Frontal cortex (tissue), 4 donors: ENCODE results near the gene SYCN. TPM values are rescaled to one million over a fixed set of nuclear protein-coding genes. Genes with fewer than 3 reads are reported as not detected.

ENCODE experiments used
- DNase-seq, 2 donors: peaks; one replicate each; pipeline ENCODE4 v3.0.0; 2012; ENCODE audit warnings: low spot score in 2 of 2
- FAIRE-seq: peaks from 2 replicates; lab custom pipeline; 2012; peaks lifted over from hg19 to GRCh38; lab: Jason Lieb, UNC
- total RNA-seq: library from RNA; depleted of rRNA; stranded (reverse); fragments of >200 nt; gene quantifications from one replicate; pipeline ENCODE4 v1.2.3, GENCODE V29; 2014
- donor health status: control.
- donor health status: control.
- donor health status: control.

SYCN gene
- total RNA-seq, 1 donor from 2014 or later, result not detected

DNA sequence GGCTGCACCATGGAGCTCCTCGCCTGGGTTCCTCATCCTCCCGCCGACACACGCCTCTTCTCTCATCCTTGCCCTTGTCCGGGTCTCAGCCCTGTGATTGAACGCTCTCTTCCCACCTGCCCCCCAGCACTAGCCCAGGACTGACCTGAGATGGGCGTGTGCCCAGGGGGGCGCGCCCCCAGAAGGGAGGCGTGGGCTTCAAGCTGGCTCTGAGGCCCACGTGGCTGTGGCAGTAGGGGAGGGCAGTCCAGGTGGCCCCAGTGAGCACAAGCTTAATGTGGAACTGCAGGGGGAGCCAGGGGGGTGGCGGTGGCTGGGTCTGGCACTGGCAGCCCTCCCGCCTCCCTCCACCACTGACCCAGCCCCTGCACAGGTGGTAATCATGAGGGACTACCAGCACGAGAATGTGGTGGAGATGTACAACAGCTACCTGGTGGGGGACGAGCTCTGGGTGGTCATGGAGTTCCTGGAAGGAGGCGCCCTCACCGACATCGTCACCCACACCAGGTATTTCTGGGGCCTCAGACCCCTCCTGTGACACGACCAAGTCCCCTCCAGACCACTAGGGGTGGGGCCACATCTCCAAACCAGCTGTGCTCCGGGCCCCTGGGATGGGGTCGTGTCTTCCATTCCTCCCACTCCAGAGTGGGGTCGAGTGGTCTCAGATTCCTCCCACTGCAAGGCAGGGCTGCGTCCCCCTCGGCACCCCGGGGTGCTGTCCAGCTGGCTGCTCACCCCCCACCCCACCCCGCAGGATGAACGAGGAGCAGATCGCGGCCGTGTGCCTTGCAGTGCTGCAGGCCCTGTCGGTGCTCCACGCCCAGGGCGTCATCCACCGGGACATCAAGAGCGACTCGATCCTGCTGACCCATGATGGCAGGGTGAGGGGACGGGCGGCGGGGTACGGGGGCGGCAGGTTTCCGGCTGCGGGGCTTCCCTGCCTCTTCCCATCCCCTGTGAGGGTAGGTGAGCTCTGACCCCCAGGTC is 29.2 kb downstream of the SYCN start:
- DNase-seq, result no peak
- no peak for FAIRE-seq

DNA sequence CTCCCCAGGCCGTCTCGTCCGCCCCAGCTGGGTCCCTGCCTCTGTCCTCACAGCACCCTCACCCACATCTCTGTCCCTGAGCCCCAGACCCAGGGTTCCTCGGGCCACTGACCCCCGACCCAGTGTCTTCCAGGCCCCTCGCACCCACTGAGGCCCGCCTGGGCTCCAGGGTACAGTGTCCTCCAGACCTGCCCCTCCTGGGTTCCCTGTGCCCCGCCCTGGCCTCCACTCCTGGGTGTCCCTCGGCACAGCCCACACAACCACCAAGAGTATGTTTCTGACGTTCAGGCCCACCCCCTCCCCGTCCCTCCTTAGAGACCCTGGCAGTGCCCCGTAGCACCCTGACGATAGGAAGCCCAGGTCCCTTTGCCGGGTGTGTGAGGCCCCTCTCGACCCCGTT is 29.9 kb downstream of the SYCN start:
- no peak for DNase-seq
- no peak for FAIRE-seq

DNA sequence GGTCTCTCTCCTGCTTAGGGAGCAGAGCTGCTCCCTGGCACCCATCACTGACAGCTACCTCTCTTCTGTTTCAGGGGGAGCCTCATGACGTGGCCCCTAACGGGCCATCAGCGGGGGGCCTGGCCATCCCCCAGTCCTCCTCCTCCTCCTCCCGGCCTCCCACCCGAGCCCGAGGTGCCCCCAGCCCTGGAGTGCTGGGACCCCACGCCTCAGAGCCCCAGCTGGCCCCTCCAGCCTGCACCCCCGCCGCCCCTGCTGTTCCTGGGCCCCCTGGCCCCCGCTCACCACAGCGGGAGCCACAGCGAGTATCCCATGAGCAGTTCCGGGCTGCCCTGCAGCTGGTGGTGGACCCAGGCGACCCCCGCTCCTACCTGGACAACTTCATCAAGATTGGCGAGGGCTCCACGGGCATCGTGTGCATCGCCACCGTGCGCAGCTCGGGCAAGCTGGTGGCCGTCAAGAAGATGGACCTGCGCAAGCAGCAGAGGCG is 30.5 kb downstream of the SYCN start:
- FAIRE-seq (no peak), DNase-seq (no peak)

DNA sequence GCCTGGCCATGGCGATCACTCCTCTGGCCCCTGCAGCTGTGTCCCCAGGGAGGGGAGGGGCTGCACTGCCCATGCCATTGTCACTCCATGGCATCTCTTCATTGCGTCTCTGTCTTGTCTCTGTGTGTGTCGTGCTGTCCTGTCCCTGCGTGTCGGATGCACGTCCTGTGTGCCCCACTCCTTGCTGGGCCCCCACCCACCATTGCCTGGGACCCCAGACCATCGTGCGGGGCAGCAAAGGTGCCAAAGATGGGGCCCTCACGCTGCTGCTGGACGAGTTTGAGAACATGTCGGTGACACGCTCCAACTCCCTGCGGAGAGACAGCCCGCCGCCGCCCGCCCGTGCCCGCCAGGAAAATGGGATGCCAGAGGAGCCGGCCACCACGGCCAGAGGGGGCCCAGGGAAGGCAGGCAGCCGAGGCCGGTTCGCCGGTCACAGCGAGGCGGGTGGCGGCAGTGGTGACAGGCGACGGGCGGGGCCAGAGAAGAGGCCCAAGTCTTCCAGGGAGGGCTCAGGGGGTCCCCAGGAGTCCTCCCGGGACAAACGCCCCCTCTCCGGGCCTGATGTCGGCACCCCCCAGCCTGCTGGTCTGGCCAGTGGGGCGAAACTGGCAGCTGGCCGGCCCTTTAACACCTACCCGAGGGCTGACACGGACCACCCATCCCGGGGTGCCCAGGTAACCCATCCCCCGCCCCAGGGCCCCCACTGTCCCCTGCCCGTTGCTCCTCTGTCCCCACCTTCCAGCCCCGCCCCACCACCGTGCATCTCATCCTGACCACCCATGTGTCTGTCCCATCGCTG is 31.2 kb downstream of the SYCN start:
- no peak for DNase-seq
- FAIRE-seq, result no peak

DNA sequence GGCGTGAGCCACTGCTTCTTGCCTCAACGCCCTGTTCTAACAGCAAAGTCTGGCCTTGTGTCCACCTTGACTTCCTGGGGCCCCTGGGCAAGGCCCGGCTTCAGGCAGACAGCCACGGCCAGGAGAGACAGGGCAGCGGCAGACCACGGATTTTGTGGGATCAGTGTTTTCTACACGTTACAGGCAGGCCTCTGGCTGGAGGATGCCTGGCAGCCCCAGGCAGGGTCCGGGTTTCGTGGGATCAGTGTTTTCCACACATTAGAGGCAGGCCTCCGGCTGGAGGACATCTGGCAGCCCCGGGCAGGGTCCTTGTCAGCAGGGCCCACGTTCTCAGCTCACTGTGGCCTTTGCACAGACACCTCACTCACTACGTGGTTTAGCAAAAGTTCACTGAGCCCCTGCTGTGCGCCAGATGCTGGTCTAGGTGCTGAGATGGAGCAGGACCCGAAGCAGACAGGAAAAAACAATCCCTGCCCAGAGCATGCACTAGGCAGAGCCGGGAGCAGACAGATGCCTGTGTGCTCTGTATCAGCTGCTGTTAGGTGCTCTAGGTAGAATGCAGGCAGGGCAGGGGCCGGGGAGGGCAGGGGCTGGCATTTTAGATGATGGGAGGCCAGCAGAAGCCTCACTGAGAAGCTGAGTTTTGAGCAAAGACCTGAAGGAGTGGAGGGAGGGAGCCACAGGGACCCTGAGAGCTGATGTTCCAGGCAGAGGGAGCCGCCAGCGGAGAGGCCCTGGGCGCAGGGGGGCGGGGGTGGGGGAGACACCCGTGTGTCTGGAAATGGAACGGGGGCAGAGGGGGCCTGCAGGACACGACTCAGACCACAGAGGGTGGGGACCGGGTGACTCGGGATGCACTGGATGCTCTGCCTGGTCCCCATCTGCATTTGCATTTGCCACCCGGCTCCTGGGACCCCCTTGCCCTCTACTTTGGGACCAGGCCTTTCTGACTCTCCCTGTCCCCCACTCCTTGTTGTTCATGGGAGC is 32.3 kb downstream of the SYCN start:
- FAIRE-seq, result no peak
- DNase-seq, result no peak

DNA sequence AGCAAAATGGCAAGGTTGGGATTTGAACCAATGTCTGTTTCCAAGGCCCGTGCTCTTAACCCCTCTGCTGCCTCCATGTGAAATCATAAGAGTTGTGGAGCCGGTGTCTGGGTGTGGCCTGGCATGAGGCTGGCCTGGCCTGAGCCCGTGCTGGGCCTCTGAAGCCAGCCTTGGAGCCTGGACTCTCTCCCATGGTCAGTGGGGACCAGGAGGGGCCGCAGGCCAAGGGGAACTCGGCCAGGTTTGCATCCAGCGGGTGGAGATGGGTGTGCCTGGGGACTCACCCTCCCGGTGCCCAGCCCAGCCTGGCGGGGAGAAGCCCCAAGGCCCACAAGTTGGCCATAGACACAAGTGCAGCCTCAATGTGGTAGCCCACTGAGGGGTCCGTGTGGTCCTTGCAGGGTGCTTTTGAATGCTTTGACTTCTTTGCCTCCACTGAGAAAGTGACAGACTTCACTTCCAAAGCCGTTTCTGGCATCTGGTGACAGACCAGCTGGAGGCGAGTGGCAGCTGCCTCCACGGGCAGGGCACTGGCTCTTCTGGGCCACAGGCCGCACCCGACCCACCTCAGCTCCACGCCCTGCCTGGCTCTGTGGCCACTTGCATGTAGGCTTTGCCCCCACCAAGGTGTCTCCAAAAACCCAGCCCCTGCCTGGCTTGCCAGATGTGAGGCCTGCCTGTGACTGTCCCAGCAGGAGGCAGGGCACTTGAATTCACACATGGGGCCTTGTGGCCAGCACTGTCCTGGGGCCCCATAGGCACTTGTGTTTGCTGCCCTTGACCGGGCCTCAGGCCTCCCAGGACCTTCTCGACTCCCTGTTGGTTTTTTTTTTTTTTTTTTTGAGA is 33.5 kb downstream of the SYCN start:
- DNase-seq (no peak), FAIRE-seq (no peak)

DNA sequence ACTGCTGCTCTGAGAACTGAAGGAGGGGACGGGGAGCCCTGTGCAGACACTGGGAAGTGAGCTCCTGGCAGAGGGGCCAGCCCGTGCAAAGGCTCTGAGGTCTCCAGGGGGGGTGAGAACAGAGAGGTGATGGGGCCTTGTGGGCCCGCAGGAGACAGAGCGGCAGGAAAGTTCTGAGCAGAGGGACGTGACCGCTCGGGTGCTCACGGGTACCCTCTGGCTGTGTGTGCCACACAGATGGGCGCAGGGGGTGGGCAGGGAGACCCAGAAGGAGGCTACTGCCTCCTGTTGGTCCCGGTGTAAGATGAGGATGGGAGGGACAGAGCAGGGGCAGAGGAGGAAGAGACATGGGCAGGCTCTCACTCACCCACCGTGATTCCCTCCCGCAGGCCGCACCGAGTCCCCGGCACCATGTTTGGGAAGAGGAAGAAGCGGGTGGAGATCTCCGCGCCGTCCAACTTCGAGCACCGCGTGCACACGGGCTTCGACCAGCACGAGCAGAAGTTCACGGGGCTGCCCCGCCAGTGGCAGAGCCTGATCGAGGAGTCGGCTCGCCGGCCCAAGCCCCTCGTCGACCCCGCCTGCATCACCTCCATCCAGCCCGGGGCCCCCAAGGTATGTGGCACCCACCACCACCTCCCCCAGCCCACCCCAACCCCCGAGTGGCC is 34.8 kb downstream of the SYCN start:
- FAIRE-seq, result no peak
- DNase-seq, result no peak

DNA sequence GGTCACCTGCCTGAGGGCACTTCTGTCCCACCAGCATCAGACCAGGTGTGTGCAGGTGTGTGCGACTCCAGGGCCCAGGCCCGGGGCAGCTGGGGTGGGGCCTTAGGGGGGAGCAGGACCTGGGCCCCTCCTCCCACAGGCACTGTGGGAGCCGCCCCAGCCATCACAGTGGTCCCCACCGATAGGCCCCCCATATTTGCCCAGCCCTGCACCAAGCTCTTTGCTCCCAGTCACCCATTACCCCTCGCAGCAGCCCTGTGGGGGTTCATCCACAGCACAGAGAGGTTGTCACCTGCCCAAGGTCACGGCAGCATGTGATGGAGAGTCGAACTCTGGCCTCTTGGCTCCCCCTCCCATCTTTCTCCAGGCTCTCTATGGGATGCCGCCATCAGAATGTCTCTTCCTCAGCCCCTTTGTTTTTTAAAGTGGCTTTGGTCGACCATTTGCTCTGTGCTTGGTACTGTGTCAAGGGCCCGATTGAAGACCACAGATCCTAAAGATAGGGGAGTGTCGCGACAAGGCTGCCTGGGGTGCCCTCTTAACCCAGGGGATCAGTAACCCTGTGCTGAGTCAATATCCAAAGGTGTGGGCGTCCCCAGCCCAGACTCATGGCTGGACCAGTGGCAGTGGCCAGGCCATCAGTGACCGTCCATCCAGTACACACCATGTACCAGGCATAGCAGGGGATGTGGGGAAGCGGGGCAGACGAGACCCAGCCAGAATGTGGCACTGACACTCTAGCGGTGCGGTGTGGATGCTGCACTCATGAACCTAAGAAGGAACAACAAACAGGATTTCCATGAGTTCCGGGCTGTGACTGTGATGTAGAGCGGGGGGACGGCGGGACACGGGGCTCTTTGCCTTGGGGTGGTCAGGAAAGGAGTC is 35.6 kb downstream of the SYCN start:
- DNase-seq (no peak), FAIRE-seq (no peak)

DNA sequence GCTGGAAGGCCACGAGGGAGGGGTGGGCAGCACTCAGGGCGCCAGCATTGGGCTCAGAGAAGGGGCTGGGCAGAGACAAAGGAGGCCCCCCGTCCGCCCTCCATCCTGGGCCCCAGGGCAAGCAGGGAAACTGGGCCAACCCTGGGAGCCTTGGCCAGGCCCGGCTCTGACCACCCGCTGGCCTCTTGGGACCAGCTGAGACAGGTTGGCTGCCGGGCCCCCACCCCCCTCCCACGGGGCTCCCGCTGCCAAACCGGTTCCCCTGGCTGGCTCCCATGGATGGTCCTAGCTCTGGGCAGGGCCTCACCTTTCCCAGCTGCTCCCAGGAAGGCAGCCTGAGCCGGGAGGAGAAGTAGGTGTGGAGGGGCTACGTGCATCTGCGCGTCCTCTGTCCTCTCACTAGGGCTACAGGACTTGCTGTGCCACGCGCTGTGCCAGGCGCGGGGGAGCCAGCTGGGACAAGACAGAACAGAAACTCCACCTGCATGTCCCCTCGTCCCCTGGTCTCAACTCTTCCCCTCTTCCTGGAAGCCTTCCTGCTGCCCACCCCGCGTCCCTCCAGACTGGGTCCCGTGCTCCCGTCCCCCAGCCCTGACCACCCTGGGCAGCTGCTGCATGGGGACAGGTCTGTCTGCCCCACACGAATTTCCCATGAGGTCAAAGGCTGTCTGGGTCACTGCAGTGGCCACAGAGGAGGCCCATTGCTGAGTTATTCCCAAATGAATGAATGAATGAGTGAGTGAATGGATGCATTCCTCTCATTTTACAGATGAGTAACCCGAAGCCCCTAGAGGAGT is 36.4 kb downstream of the SYCN start:
- DNase-seq (no peak), FAIRE-seq (no peak)

DNA sequence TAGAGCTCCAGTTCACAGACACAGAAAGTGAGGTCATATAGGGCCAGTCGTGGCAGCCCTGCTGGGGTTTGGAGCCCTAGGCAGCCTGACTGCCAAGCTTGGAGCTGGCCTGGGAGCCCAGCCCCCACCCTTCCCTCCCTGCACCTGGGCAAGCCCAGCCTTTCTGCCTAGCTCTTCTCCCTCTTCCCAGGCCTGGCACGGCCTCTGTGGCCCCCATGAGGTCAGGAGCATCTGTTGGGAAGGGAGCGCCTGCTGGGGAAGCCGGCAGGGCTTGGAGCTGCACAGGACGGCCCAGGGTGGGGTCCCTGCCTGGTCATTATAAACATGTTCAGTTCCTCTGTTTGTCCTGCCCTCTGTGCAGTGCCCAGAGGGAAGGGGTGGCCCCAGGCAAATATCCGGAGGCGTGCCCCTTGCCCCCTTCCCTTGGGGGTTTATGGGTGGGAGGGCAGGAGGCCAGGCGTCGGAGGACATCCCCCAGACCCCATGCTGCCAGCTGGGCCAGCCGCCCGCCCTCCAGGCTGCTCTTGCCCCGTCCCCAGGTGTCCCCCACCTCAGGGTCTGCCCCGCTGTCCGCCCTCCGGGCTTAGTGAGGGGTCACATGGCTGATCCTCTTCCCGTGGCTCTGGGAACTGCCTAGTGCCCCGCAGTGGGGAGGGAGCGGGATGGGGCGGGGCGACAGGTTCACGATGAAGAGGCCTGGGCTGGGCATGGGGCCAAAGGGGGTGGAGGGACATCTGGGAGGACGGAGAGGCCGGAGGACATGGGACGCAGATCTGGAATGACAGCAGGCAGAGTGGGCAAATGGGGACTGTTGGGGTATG is 37.3 kb downstream of the SYCN start:
- peak in 1 of 2 donors; percentile 65 for DNase-seq
- FAIRE-seq, result no peak

DNA sequence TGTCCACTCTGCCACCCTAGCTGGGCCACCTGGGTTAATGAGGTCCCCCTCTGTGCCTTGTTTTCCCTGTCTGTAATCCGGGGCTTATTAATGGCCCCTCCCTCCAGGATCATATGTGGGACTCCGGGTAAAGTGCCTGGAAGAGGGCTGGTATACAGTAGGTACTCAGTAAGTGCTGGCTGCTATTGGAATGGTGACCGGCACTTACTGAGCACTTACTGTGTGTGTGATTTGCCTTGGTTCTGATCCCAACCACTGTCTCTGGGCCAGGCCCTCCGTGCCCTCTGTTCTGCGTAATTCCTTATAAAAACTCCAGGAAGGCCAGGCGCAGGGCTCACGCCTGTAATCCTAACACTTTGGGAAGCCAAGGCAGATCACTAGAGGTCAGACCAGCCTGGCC is 38.2 kb downstream of the SYCN start:
- FAIRE-seq (no peak), DNase-seq (no peak)

DNA sequence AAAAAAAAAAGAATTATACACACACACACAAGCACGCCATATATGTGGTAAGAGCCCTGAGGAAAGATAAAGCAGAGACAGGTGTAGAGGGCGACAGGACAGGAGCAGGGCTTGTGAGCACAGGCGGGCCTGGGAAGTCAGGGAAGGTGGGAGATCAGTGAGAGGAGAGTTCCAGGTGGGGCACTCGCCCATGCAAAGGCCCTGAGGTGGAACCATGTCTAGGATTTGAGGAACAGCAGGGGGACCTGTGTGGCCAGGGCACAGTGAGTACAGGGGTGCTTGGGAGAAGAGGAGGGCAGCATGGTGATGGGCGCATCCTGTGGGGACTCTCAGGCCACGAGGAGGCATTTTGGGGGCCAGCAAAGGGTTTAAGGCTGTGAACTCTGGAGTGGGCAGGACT is 39.8 kb downstream of the SYCN start:
- FAIRE-seq (no peak), DNase-seq (no peak)

DNA sequence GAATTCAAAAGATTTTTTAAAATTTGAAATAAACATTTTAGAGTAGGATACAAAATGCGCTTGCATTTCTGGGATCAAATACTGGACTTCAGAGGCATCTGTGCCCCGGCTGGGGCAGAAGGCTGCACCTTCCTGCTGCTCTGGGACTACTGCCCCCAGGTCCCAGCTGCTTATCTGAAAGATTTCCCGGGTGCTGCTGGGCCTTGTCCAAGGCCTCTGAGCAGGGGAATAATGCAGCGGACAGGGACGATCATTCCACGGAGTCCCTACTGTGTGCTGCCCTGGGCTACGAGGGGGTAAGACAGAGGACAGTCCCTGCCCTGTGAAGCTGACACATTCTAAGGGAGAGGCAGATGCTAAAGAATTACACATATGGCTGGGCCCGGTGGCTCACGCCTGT is 40.4 kb downstream of the SYCN start:
- DNase-seq (no peak), FAIRE-seq (no peak)

DNA sequence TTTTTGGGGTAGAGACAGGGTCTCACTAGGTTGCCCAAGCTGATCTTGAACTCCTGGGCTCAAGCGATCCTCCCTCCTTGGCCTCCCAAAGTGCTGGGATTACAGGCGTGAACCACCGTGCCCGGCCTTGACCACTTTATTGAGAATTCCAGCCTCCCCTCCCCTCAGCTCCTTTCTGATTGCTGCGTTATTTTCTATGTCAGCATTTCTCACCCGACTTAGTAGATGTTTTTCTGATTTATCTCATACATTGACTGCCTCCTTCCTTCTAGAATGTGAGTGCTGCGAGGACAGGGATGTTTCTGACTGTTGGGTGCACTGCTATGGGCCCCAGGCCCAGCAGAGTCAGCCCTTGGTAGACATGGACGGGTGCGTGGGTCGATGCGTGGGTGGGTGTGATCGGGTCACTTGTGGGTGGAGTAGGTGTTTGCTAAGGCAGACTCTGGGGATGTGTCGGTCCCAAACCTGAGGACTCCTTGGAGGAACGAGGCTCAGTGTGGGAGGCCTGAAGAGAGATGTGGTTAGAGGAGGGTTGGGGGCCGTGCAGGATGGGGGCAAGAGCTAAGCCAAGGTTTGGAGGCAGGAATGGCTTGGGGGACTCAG is 41.5 kb downstream of the SYCN start:
- FAIRE-seq (no peak), DNase-seq (no peak)
